ENCODE results near the gene RAD51B. TPM values are rescaled to one million over a fixed set of nuclear protein-coding genes. Genes with fewer than 3 reads are reported as not detected.

Gene RAD51B
- total and polyA plus RNA-seq, 7 donors, result 2.4 to 24.4 (median 7.1) TPM

DNA sequence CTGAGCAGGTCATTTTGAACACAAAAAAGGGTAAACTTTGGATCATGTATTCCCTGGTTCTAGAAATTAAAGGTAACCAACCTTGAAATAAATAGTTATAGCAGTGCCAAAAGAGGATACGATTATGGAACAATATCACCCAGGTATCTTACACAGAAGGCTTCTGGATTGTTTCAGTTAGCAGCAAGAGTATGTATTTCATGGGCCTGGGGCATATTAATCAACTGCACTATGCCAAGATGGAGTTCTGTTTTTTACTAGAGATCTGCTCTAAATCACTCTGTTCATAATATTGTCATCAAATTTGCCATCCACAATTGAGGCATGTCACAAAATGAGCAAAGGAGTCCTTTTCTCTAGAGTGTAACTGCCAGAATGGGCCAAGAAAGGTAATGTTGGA lies 357.1 kb downstream of the RAD51B start:
- Histone ChIP-seq H3K36me3 (no peaks in the 10 kb centered on the region), H3K9me3 (no peaks in the 10 kb centered on the region), H3K4me3 (no peak overlapping the region), H3K27me3 (no peaks in the 10 kb centered on the region), H3K4me1 (peaks cover 0 to 91% (median 54%) of the 10 kb centered on the region in 4 donors), H3K27ac (peak overlapping the region in 3 of 4 donors; percentile 66 to 84 (median 81))
- TF ChIP-seq, protein P1, sequence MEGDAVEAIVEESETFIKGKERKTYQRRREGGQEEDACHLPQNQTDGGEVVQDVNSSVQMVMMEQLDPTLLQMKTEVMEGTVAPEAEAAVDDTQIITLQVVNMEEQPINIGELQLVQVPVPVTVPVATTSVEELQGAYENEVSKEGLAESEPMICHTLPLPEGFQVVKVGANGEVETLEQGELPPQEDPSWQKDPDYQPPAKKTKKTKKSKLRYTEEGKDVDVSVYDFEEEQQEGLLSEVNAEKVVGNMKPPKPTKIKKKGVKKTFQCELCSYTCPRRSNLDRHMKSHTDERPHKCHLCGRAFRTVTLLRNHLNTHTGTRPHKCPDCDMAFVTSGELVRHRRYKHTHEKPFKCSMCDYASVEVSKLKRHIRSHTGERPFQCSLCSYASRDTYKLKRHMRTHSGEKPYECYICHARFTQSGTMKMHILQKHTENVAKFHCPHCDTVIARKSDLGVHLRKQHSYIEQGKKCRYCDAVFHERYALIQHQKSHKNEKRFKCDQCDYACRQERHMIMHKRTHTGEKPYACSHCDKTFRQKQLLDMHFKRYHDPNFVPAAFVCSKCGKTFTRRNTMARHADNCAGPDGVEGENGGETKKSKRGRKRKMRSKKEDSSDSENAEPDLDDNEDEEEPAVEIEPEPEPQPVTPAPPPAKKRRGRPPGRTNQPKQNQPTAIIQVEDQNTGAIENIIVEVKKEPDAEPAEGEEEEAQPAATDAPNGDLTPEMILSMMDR (IDR thresholded peaks at IDR 0.05), result no peak
- no peak for TF ChIP-seq POLR2AphosphoS5 (IDR thresholded peaks at IDR 0.05)
- no peak for TF ChIP-seq POLR2A (IDR thresholded peaks at IDR 0.05)
- no peak for TF ChIP-seq EP300 (IDR thresholded peaks at IDR 0.05)
- 91% methylated on average over 1 of the region's 1 CpG for WGBS, 2 donors
- no peak for DNase-seq
- intact Hi-C loops (cut with DNase I), result no loop called here

GRCh38 chr14:68177728-68178127 lies 358.1 kb downstream of the RAD51B start:
- Histone ChIP-seq H3K4me3 (no peak overlapping the region), H3K27ac (peak overlapping the region in 3 of 4 donors; percentile 66 to 84 (median 81)), H3K9me3 (no peaks in the 10 kb centered on the region), H3K27me3 (no peaks in the 10 kb centered on the region), H3K4me1 (peaks cover 0 to 87% (median 55%) of the 10 kb centered on the region in 4 donors), H3K36me3 (no peaks in the 10 kb centered on the region)
- DNase-seq, result no peak
- intact Hi-C loops (cut with DNase I), result no loop called here
- 52 to 71% methylated on average over 3 of the region's 3 CpGs for WGBS, 2 donors
- TF ChIP-seq POLR2A (IDR thresholded peaks at IDR 0.05) (no peak), EP300 (IDR thresholded peaks at IDR 0.05) (no peak), POLR2AphosphoS5 (IDR thresholded peaks at IDR 0.05) (no peak)
- TF ChIP-seq, protein P1 (IDR thresholded peaks at IDR 0.05), result no peak

GRCh38 chr14:68178282-68178681 lies 358.7 kb downstream of the RAD51B start:
- intact Hi-C loops (cut with DNase I), result no loop called here
- Histone ChIP-seq H3K36me3 (no peaks in the 10 kb centered on the region), H3K4me1 (peaks cover 0 to 82% (median 50%) of the 10 kb centered on the region in 4 donors), H3K4me3 (no peak overlapping the region), H3K27ac (peak overlapping the region in 3 of 4 donors; percentile 66 to 84 (median 81)), H3K27me3 (no peaks in the 10 kb centered on the region), H3K9me3 (no peaks in the 10 kb centered on the region)
- WGBS, 2 donors, result 54 to 83% methylated on average over 2 of the region's 2 CpGs
- no peak for DNase-seq
- TF ChIP-seq POLR2A (IDR thresholded peaks at IDR 0.05) (no peak), POLR2AphosphoS5 (IDR thresholded peaks at IDR 0.05) (no peak), EP300 (IDR thresholded peaks at IDR 0.05) (no peak)
- TF ChIP-seq, protein P1 (IDR thresholded peaks at IDR 0.05), result no peak

DNA sequence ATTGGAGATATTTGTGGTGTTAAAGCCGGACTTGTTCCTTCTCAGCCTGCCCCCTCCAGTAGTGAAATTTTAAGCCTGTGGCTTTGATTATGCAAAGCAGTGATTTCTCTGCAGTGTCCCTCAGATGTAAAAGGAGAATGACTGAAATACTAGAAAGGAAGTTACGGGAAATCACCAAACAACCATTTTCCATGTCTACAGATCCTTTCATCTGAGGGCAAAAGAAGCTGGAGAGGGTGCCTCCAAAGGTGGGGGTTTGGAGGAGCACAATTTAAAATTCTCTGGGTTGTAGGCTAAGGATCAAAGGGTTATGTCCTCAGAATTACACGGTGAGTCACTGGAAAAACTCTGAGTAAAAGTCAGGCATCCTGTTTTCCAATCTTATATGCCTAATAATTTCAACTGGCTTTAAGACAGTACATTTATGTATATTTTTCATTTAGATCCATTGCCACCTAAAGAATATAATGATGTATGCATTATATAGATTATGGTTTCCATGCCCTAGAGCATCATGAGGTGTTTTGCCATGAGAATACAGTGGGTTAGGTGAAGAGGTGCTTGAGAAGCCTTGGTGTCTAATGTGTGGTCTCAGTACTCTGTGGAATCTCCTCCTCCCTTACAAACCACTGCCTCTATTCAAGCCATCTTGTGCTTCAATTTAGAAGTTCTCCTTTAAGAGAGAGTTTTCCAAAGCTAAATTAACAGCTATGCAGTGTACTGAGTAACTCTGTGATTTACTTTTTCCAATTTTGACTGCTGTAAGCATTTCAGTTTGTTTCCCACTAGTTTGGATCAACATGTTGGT lies 362.1 kb downstream of the RAD51B start:
- intact Hi-C loops (cut with DNase I), result no loop called here
- H3K27me3 ChIP-seq, result no peaks in the 10 kb centered on the region
- WGBS, 2 donors, result 67 to 73% methylated on average over 3 of the region's 3 CpGs
- H3K4me1 ChIP-seq, result peaks cover 0 to 56% (median 32%) of the 10 kb centered on the region in 4 donors
- no peaks in the 10 kb centered on the region for H3K9me3 ChIP-seq
- H3K4me3 ChIP-seq, result no peak overlapping the region
- peak overlapping the region in 2 of 4 donors; percentile 57 to 81 for H3K27ac ChIP-seq
- TF ChIP-seq POLR2A (IDR thresholded peaks at IDR 0.05) (no peak), EP300 (IDR thresholded peaks at IDR 0.05) (no peak), POLR2AphosphoS5 (IDR thresholded peaks at IDR 0.05) (no peak)
- TF ChIP-seq, protein P1 (IDR thresholded peaks at IDR 0.05), result no peak
- no peaks in the 10 kb centered on the region for H3K36me3 ChIP-seq
- no peak for DNase-seq
